Endodermal cell (in vitro differentiated cells): Measurements from ENCODE around the gene OSBPL8. TPM values are rescaled to one million over a fixed set of nuclear protein-coding genes. Genes with fewer than 3 reads are reported as not detected.

ENCODE experiments used
- DNase-seq: peaks from one replicate; pipeline ENCODE4 v3.0.0-alpha.2; 2017
- H3K27ac ChIP-seq: 2 replicates; pipeline ENCODE4 v1.5.1; 2013; ENCODE audit warnings: mild to moderate bottlenecking, low read depth, low read length, moderate library complexity
- H3K27me3 ChIP-seq: 2 replicates; pipeline ENCODE4 v1.6.1; 2013; ENCODE audit warnings: mild to moderate bottlenecking, low read length, moderate library complexity; ENCODE audit not compliant: insufficient read depth, control insufficient read depth, poor library complexity, severe bottlenecking
- H3K36me3 ChIP-seq: 2 replicates; pipeline ENCODE4 v1.7.0; 2013; ENCODE audit warnings: mild to moderate bottlenecking, low read length, moderate library complexity; ENCODE audit not compliant: control insufficient read depth, insufficient read depth
- H3K4me1 ChIP-seq: one replicate; pipeline ENCODE4 v1.7.0; 2013; ENCODE audit warnings: low read length; ENCODE audit not compliant: control insufficient read depth, insufficient read depth
- H3K4me3 ChIP-seq: 2 replicates; pipeline ENCODE4 v1.5.1; 2013; ENCODE audit warnings: mild to moderate bottlenecking, low read length, moderate library complexity
- H3K9ac ChIP-seq: 2 replicates; pipeline ENCODE4 v1.6.1; 2013; ENCODE audit warnings: mild to moderate bottlenecking, low read length, moderate library complexity; ENCODE audit not compliant: poor library complexity, severe bottlenecking; ENCODE audit errors: extremely low read depth
- H3K9me3 ChIP-seq: 2 replicates; pipeline ENCODE4 v1.6.1; 2013; ENCODE audit warnings: mild to moderate bottlenecking, low read length, moderate library complexity; ENCODE audit not compliant: control insufficient read depth
- H3K27ac Mint-ChIP-seq: 2 replicates; pipeline ENCODE4 v1.8.0; 2020; ENCODE audit warnings: mixed read lengths
- H3K27me3 Mint-ChIP-seq: 2 replicates; pipeline ENCODE4 v1.8.0; 2021; ENCODE audit warnings: mild to moderate bottlenecking, mixed read lengths; ENCODE audit not compliant: insufficient read depth
- H3K36me3 Mint-ChIP-seq: 2 replicates; pipeline ENCODE4 v1.8.0; 2020; ENCODE audit warnings: low read depth, mixed read lengths
- H3K4me1 Mint-ChIP-seq: 2 replicates; pipeline ENCODE4 v1.8.0; 2020; ENCODE audit warnings: mixed read lengths
- H3K4me3 Mint-ChIP-seq: 2 replicates; pipeline ENCODE4 v1.8.0; 2020; ENCODE audit warnings: mild to moderate bottlenecking, moderate library complexity, mixed read lengths
- H3K9me3 Mint-ChIP-seq: 2 replicates; pipeline ENCODE4 v1.8.0; 2020; ENCODE audit warnings: mild to moderate bottlenecking, mixed read lengths
- WGBS, 2 experiments: methylation state at CpG; one replicate each; pipeline versions ENCODE4 v1.1.5 to v1.1.7; 2013; ENCODE audit warnings: missing lambda C conversion rate in 2 of 2, mixed read lengths in 1 of 2; ENCODE audit not compliant: insufficient coverage in 1 of 2, insufficient read length in 1 of 2; 5-methylcytosine and 5-hydroxymethylcytosine counted together
- total RNA-seq, 2 donors: library from RNA; stranded (reverse); fragmentation: NEBNext Ultra II Directional in 1 of 2; extraction: Animal tissue kit (Norgen Biotek cat#: 25700) in 1 of 2; gene quantifications; 2 replicates in 1 of 2; 3 replicates in 1 of 2; pipeline ENCODE4 v1.2.1, GENCODE V29; 2021
- TF ChIP-seq, protein P1 (sequence below): fragments of 200-600 bp; sonication (generic); conservative IDR thresholded peaks from 2 replicates; pipeline ENCODE4 v1.5.0; 2021; ENCODE audit warnings: antibody characterized with exemption, mild to moderate bottlenecking

OSBPL8 gene
- total RNA-seq, 2 donors from 2014 or later = 44.0 to 58.8 TPM

DNA sequence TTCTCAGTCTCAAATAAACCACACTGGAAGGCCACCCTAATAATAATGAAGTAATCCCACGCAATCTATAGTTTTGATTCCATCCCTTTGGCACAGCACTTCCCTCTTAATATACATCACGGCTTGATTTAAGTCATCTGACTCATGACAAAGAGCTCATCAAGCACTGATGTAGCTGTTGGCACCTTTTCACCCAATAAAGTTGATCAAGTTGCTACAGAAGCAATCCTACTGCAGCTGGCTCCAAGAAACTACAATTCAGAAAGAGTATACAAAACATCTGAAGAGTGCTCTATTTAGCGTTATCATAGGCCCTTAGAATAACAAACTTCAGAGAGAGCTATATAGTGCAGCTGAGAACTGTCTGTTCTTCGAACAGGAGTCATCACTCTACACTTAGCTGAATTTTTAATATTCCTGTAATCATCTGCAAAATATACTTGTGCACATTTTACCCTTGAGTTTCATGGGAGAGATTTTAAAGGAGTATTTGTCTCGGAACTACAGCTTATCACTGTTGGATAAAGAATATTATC lies 94.9 kb downstream of the OSBPL8 start:
- no peaks in the 10 kb centered on the region for H3K36me3 ChIP-seq
- Mint-ChIP-seq H3K27ac (no peak overlapping the region), H3K4me1 (peaks cover 10% of the 10 kb centered on the region), H3K9me3 (no peaks in the 10 kb centered on the region), H3K4me3 (no peak overlapping the region), H3K27me3 (no peaks in the 10 kb centered on the region), H3K36me3 (no peaks in the 10 kb centered on the region)
- H3K4me3 ChIP-seq = no peak overlapping the region
- H3K4me1 ChIP-seq = peaks cover 5% of the 10 kb centered on the region
- DNase-seq = no peak
- 96 to 100% methylated on average over 3 to 5 of the region's 5 CpGs for WGBS, 2 experiments
- H3K9me3 ChIP-seq = no peaks in the 10 kb centered on the region
- H3K27ac ChIP-seq = no peak overlapping the region
- no peak overlapping the region for H3K9ac ChIP-seq
- TF ChIP-seq, protein P1, sequence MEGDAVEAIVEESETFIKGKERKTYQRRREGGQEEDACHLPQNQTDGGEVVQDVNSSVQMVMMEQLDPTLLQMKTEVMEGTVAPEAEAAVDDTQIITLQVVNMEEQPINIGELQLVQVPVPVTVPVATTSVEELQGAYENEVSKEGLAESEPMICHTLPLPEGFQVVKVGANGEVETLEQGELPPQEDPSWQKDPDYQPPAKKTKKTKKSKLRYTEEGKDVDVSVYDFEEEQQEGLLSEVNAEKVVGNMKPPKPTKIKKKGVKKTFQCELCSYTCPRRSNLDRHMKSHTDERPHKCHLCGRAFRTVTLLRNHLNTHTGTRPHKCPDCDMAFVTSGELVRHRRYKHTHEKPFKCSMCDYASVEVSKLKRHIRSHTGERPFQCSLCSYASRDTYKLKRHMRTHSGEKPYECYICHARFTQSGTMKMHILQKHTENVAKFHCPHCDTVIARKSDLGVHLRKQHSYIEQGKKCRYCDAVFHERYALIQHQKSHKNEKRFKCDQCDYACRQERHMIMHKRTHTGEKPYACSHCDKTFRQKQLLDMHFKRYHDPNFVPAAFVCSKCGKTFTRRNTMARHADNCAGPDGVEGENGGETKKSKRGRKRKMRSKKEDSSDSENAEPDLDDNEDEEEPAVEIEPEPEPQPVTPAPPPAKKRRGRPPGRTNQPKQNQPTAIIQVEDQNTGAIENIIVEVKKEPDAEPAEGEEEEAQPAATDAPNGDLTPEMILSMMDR = no peak
- H3K27me3 ChIP-seq = no peaks in the 10 kb centered on the region

DNA sequence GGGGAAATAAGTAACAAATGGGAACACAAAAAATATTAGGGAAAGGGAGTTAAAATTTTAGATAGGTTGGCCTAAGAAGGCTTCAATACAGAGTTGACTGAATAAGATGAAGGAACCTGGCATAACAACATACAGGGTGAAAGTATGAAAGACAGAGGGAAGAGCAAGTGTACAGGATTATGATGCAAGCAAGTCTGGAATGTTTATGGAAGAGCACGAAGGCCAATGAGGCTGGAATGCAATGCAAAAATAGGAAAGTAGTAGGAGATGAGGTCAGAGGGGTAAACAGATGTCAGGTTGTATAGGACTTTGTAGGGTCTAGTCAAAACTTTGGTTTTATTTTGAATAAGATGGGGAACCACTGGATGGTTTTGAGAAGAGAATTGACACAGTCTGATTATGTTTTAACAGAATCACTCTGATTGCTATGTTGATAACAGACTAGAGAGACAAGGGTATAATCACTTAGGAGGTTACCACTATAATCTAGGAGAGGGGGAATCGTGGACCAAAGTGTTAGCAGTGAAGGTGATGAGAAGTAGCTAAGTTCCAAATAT lies 96.8 kb downstream of the OSBPL8 start:
- no peak overlapping the region for H3K27ac ChIP-seq
- Mint-ChIP-seq H3K27me3 (no peaks in the 10 kb centered on the region), H3K4me3 (no peak overlapping the region), H3K27ac (no peak overlapping the region), H3K4me1 (peaks cover 10% of the 10 kb centered on the region), H3K36me3 (no peaks in the 10 kb centered on the region), H3K9me3 (no peaks in the 10 kb centered on the region)
- no peaks in the 10 kb centered on the region for H3K36me3 ChIP-seq
- 95 to 99% methylated on average over 2 of the region's 2 CpGs for WGBS, 2 experiments
- no peaks in the 10 kb centered on the region for H3K27me3 ChIP-seq
- no peak overlapping the region for H3K9ac ChIP-seq
- no peaks in the 10 kb centered on the region for H3K4me1 ChIP-seq
- no peaks in the 10 kb centered on the region for H3K9me3 ChIP-seq
- no peak overlapping the region for H3K4me3 ChIP-seq
- TF ChIP-seq, protein P1 = no peak
- no peak for DNase-seq

- Mint-ChIP-seq H3K36me3 (no peaks in the 10 kb centered on the region), H3K9me3 (no peaks in the 10 kb centered on the region), H3K27me3 (no peaks in the 10 kb centered on the region), H3K4me3 (no peak overlapping the region), H3K4me1 (peaks cover 10% of the 10 kb centered on the region), H3K27ac (no peak overlapping the region)
- Histone ChIP-seq H3K4me1 (no peaks in the 10 kb centered on the region), H3K27ac (no peak overlapping the region), H3K9me3 (no peaks in the 10 kb centered on the region), H3K36me3 (no peaks in the 10 kb centered on the region), H3K4me3 (no peak overlapping the region), H3K27me3 (no peaks in the 10 kb centered on the region), H3K9ac (no peak overlapping the region)
- TF ChIP-seq, protein P1 = no peak
- no peak for DNase-seq
Observed at GRCh38 chr12:76460807-76461206, 98.8 kb downstream of the OSBPL8 start.
